ENCODE results near the gene CBLN3. TPM values are rescaled to one million over a fixed set of nuclear protein-coding genes. Genes with fewer than 3 reads are reported as not detected.

The CBLN3 gene
- total RNA-seq, 4 donors from 2014 or later: 0.79 to 9.7 (median 1.6) TPM

DNA sequence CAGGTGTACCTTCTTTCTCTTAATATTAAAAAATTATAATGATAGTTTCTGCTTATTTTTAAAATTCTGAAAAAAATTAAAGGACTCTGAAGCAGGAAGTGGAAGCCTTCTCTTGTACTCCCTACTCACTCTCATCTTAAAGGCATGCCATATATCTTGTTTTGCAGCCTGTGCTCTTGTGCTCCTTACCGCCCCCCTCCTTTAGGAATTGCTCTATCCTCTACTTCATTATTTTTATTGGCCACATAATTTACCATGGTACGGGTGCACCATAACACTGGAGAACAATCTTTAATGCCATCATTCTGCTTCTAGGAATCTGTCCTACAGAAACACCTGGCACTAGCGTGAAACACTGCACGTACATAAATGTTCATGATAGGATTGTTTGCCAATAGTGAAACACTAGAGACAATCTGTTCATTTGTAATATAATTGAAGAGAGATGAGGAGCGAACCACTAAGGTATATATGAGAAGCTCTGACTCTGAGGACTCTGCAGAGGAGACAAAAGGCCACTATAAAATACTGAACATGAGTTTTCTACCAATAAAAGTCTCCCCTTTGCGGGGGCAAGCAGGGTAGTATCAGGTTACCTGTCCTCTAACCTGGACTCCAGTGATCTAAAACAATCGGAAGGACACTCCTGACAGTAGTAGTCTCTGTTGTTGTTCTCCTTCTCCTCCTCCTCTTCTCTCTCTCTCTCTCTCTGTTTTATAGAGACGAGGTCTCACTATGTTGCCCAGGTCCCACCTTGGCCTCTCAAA is 37.0 kb downstream of the CBLN3 start:
- Histone ChIP-seq H3K27ac (peak overlapping the region; percentile 33 to 66 (median 61)), H3K27me3 (no peaks in the 10 kb centered on the region), H3K4me3 (no peak overlapping the region), H3K36me3 (no peaks in the 10 kb centered on the region), H3K4me1 (peaks cover 0 to 13% (median 0%) of the 10 kb centered on the region in 4 donors), H3K9me3 (no peaks in the 10 kb centered on the region)
- intact Hi-C loops (cut with DNase I; ENCODE audit: low total_unique reads) (no loop called here), in situ Hi-C loops (cut with MboI; ENCODE audit: low pct_ligation_motif_present in 1 of 4, low pct_unique_long_range_greater_than_20kb in 1 of 4, low sequenced_read_pairs in 3 of 4) (no loop called here)
- no peak for DNase-seq
- TF ChIP-seq, protein P1, sequence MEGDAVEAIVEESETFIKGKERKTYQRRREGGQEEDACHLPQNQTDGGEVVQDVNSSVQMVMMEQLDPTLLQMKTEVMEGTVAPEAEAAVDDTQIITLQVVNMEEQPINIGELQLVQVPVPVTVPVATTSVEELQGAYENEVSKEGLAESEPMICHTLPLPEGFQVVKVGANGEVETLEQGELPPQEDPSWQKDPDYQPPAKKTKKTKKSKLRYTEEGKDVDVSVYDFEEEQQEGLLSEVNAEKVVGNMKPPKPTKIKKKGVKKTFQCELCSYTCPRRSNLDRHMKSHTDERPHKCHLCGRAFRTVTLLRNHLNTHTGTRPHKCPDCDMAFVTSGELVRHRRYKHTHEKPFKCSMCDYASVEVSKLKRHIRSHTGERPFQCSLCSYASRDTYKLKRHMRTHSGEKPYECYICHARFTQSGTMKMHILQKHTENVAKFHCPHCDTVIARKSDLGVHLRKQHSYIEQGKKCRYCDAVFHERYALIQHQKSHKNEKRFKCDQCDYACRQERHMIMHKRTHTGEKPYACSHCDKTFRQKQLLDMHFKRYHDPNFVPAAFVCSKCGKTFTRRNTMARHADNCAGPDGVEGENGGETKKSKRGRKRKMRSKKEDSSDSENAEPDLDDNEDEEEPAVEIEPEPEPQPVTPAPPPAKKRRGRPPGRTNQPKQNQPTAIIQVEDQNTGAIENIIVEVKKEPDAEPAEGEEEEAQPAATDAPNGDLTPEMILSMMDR (IDR thresholded peaks at IDR 0.05): no peak
- TF ChIP-seq POLR2AphosphoS5 (IDR thresholded peaks at IDR 0.05): no peak
- no peak for TF ChIP-seq EP300 (IDR thresholded peaks at IDR 0.05; ENCODE audit: low read depth)
- no peak for TF ChIP-seq POLR2A (IDR thresholded peaks at IDR 0.05)
- 42 to 45% methylated on average over 8 of the region's 8 CpGs for WGBS, 2 donors (ENCODE audit: low coverage in 1 of 2)

DNA sequence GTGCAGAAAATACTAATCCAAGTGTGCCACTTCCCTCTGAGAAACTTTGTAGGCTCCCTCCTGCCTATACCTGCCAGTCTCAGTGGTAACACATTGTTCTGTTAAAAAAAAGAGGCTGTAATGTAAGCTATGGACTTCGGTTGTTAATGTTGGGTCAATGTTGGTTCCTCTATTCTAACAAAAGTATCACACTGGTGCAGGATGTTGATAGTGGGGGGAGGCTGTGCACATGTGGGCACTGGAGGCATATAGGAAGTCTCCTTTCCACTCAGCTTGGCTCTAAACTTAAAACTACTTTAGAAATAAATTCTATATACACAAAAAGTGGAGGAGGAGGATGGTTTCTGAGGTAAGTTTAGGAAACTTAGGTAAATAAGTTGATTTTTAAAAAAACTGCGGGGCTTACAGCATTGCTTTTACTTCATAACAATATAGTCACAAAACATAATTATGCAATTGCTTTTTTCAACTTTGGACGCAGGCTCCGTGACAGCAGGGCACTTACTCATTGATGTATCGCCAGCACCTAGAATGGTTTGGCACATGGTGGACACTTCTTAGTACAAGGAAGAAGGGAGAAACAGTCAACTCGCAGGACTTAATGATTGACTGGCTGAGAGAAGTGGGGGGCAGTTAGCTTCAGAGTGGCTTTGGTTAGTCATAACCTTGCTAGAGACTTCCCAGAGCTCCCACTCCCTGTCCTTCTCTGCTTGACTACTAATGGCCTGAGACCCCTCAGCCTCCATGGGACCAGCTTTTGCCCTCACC is 38.6 kb downstream of the CBLN3 start:
- H3K27me3 ChIP-seq: no peaks in the 10 kb centered on the region
- no peaks in the 10 kb centered on the region for H3K9me3 ChIP-seq
- DNase-seq: no peak
- H3K4me1 ChIP-seq: peaks cover 0 to 13% (median 0%) of the 10 kb centered on the region in 4 donors
- intact Hi-C loops (cut with DNase I; ENCODE audit: low total_unique reads): no loop called here
- WGBS, 2 donors (ENCODE audit: low coverage in 1 of 2): 32 to 49% methylated on average over 5 to 6 of the region's 6 CpGs
- in situ Hi-C loops (cut with MboI; ENCODE audit: low pct_ligation_motif_present in 1 of 4, low pct_unique_long_range_greater_than_20kb in 1 of 4, low sequenced_read_pairs in 3 of 4): no loop called here
- no peak overlapping the region for H3K27ac ChIP-seq
- TF ChIP-seq EP300 (IDR thresholded peaks at IDR 0.05; ENCODE audit: low read depth) (no peak), POLR2AphosphoS5 (IDR thresholded peaks at IDR 0.05) (no peak), POLR2A (IDR thresholded peaks at IDR 0.05) (no peak)
- TF ChIP-seq, protein P1 (IDR thresholded peaks at IDR 0.05): no peak
- no peak overlapping the region for H3K4me3 ChIP-seq
- H3K36me3 ChIP-seq: no peaks in the 10 kb centered on the region

DNA sequence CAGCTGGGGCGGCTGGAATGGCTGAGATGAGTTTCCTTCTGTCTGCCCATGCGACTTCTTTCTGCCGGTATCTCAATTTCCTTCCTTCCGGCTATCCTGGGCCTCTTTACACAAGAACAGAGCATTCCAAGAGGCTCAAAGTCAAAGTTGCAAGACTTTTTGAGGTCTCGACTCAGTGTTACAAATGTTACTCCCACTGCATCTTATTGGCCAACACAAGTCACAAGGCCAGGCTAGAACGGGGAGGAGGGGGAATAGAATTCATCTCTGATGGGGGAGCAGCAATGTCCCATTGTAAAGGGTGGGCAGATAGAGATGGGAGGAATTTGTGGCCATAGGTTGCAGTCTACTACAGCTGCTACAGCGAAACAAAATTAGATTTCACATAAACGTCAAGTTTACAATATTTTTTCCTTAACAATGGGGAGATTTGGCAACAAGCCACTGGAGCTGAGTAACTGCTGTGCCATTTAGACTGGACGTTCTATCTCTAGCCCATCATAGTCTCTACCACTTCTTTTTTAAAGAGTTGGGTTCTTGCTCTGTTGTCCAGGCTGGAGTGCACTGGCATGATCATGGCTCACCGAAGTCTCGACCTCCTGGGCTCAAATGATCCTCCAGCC is 40.1 kb downstream of the CBLN3 start:
- Histone ChIP-seq H3K4me3 (no peak overlapping the region), H3K36me3 (no peaks in the 10 kb centered on the region), H3K27ac (no peak overlapping the region), H3K9me3 (no peaks in the 10 kb centered on the region), H3K27me3 (no peaks in the 10 kb centered on the region), H3K4me1 (peaks cover 0 to 13% (median 0%) of the 10 kb centered on the region in 4 donors)
- DNase-seq: no peak
- in situ Hi-C loops (cut with MboI; ENCODE audit: low pct_ligation_motif_present in 1 of 4, low pct_unique_long_range_greater_than_20kb in 1 of 4, low sequenced_read_pairs in 3 of 4): no loop called here
- 74% methylated on average over 11 of the region's 11 CpGs; no CpG with 5 or more reads in 1 of the 2 donors for WGBS, 2 donors (ENCODE audit: low coverage in 1 of 2)
- TF ChIP-seq, protein P1 (IDR thresholded peaks at IDR 0.05): no peak
- no peak for TF ChIP-seq POLR2AphosphoS5 (IDR thresholded peaks at IDR 0.05)
- no peak for TF ChIP-seq EP300 (IDR thresholded peaks at IDR 0.05; ENCODE audit: low read depth)
- no peak for TF ChIP-seq POLR2A (IDR thresholded peaks at IDR 0.05)
- intact Hi-C loops (cut with DNase I; ENCODE audit: low total_unique reads): no loop called here
